Brain microvascular endothelial cell (primary cell): ENCODE data around the gene FOXD1.
"Not testable (repeated sequence)": the region's sequence is repeated elsewhere in the genome, so short reads cannot be mapped to it uniquely, and the experiment has no call there.

ENCODE experiments used
- DNase-seq: peaks from one replicate; pipeline ENCODE4 v3.0.0-alpha.2; 2020
- H3K27ac ChIP-seq: fragments of 250-450 bp; sonication (Bioruptor Pico); 2 replicates; pipeline ENCODE4 v1.5.1; 2020; ENCODE audit warnings: mild to moderate bottlenecking, moderate library complexity
- H3K27me3 ChIP-seq: fragments of 250-450 bp; sonication (Bioruptor Pico); replicated peaks from 2 replicates; pipeline ENCODE4 v1.5.1; 2020; ENCODE audit warnings: mild to moderate bottlenecking
- H3K36me3 ChIP-seq: fragments of 250-450 bp; sonication (Bioruptor Pico); replicated peaks from 2 replicates; pipeline ENCODE4 v1.5.1; 2020; ENCODE audit warnings: mild to moderate bottlenecking
- H3K4me3 ChIP-seq: 2 replicates; pipeline ENCODE4 v1.5.1; 2011; ENCODE audit warnings: low read depth, mild to moderate bottlenecking, control low read depth, low read length, moderate library complexity
- CTCF ChIP-seq: IDR thresholded peaks from 2 replicates; pipeline ENCODE4 v1.5.1; 2011; ENCODE audit warnings: low read depth, mild to moderate bottlenecking, moderate library complexity, low read length, control low read depth, inconsistent platforms; ENCODE audit errors: missing control alignments
- in situ Hi-C: cut with HindIII; loops from 2 replicates; pipeline ENCODE4 v1.10.0; 2017; ENCODE audit warnings: low sequenced_read_pairs, low pct_ligation_motif_present

Gene FOXD1

GRCh38 chr5:73493421-73493820 is 44.8 kb upstream of the FOXD1 start:
- no peak overlapping the region for H3K27ac ChIP-seq

DNA sequence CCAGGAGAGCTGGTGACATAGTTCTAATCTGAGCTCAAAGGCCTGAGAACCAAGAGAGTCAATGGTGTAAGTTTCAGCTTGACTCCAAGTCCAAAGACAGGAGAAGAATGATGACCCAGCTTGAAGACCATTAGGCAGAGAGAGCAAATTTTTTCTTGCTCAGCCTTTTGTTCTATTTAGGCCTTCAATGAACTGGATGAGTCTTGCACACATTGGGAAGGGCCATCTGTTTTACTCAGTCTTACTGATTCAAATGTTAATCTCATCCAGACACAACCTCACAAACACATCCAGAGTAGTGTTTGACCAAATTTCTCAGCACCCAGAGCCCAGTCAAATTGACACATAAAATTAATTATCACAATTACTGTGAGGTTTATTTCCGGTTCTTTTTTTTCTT is 42.6 kb upstream of the FOXD1 start:
- Histone ChIP-seq H3K27me3 (no peaks in the 10 kb centered on the region), H3K36me3 (no peaks in the 10 kb centered on the region), H3K27ac (no peak overlapping the region), H3K4me3 (no peak overlapping the region)
- DNase-seq: no peak
- in situ Hi-C loops: no loop called here
- no peak for TF ChIP-seq CTCF

More at GRCh38 chr5:73493421-73493820, 44.8 kb upstream of the FOXD1 start:
- Histone ChIP-seq H3K4me3 (no peak overlapping the region), H3K27me3 (no peaks in the 10 kb centered on the region), H3K36me3 (no peaks in the 10 kb centered on the region)
- in situ Hi-C loops: no loop called here
- DNase-seq: no peak
- TF ChIP-seq CTCF: no peak

GRCh38 chr5:73490088-73490487 is 41.5 kb upstream of the FOXD1 start:
- Histone ChIP-seq H3K36me3 (no peaks in the 10 kb centered on the region), H3K27me3 (no peaks in the 10 kb centered on the region), H3K27ac (no peak overlapping the region), H3K4me3 (no peak overlapping the region)
- TF ChIP-seq CTCF: no peak
- DNase-seq: no peak
- in situ Hi-C loops: no loop called here

- TF ChIP-seq CTCF: no peak
- no peak for DNase-seq
Observed at GRCh38 chr5:73488806-73489205, 40.2 kb upstream of the FOXD1 start.

DNA sequence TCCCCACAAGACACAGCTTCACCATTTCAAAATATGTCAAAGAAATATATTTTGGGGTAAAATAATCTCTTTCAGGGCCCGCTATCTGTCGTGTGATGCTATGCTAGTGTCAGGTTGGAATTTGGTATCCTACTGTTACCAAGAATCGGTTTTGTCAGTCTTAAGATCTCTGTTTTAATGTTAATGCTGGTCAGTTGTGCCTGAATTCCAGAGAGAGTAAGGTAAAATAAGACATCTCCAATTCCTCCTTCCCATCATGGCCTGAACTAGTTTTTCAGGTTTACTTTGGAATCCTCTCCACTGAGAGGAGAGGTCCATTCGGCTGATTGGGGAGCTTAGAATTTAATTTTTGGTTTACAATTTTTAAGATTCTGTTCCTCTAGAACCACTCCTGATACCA is 39.2 kb upstream of the FOXD1 start:
- DNase-seq: no peak
- Histone ChIP-seq H3K27me3 (no peaks in the 10 kb centered on the region), H3K27ac (no peak overlapping the region), H3K4me3 (no peak overlapping the region), H3K36me3 (no peaks in the 10 kb centered on the region)
- in situ Hi-C loops: no loop called here
- TF ChIP-seq CTCF: no peak

More at GRCh38 chr5:73488806-73489205, 40.2 kb upstream of the FOXD1 start:
- Histone ChIP-seq H3K27me3 (no peaks in the 10 kb centered on the region), H3K36me3 (no peaks in the 10 kb centered on the region), H3K4me3 (no peak overlapping the region), H3K27ac (no peak overlapping the region)
- in situ Hi-C loops: no loop called here

- in situ Hi-C loops, H3K27me3 ChIP-seq, H3K27ac ChIP-seq, H3K36me3 ChIP-seq, DNase-seq, H3K4me3 ChIP-seq: not testable (repeated sequence)
Observed at GRCh38 chr5:73487257-73487656, 38.7 kb upstream of the FOXD1 start.
